Daoy (cell line): ENCODE measurements around the gene CNTF. TPM values are rescaled to one million over a fixed set of nuclear protein-coding genes. Genes with fewer than 3 reads are reported as not detected.
A peak's percentile ranks its signal among the peaks of the same experiment; 100 is the strongest.

Experiments
- DNase-seq: peaks from one replicate; pipeline ENCODE4 v3.0.0-alpha.2; 2015; ENCODE audit warnings: low read depth
- total RNA-seq: library from RNA; depleted of rRNA; stranded (reverse); fragments of >200 nt; shearing (Covaris generic); gene quantifications from 2 replicates; pipeline ENCODE4 v1.2.3, GENCODE V29; 2014; rRNA removed

The CNTF gene
- total RNA-seq, 1 experiment from 2014 or later = 1.8 TPM

- DNase-seq = no peak
Observed at GRCh38 chr11:58641803-58642581, 19.5 kb downstream of the CNTF start.

DNA sequence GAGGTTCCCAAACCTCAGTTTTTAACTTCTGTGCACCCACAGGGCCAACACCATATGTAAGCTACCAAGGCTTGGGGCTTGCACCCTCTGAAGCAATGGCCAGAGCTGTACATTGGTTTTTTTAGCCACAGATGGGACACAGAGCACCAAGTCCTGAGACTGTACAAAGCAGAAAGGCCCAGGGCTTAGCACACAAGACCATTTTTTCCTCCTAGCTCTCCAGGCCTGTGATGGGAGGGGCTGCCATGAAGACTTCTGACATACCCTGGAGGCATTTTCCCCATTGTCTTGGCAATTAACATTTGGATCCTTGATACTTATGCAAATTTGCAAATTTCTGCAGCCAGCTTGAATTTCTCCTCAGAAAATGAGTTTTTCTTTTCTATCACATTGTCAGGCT is 23.4 kb downstream of the CNTF start:
- DNase-seq = no peak

DNA sequence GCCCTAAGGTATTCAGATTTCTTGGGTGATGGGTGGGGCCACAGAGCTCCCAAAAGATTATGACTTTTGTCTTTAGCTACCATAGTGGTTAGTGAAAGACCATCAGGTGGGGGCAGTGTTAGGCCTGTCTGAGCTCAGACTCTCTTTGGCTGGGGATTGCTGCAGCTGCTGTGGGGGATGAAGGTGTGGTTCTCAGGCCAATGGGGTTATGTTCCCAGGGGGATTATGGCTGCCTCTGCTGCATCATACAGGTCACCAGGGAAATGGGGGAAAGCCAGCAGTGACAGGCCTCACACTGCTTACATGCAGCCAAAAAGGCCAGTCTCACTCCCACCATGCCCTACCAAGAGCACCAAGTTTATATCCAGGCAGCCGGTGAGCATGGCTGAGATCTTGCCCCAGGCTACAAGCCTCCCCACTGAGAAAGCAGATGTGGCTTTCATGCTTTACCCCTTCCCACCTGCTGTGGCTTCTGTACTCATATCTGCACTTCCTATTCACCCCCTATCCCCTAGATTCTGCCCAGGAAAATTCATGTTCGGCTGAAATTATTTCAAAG is 24.8 kb downstream of the CNTF start:
- no peak for DNase-seq

DNA sequence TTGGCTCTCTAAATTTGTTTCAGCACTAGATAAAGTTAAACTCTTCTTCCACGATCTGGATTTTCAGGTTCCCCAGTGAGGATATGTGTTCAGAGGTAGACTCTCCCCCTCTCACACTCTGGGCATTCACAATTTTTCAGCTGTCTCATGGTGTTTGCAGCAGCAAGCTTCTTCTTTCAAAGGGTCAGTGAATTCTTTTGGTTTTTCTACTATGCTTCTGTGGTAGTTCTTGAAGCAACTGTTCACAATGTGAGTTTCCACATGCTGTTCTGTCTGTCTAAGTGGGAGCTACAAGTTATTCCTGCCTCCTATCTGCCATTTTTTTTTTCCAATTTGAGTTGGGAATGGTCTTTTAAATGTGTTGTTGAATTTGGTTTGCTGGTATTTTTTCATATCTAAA is 25.4 kb downstream of the CNTF start:
- no peak for DNase-seq

DNA sequence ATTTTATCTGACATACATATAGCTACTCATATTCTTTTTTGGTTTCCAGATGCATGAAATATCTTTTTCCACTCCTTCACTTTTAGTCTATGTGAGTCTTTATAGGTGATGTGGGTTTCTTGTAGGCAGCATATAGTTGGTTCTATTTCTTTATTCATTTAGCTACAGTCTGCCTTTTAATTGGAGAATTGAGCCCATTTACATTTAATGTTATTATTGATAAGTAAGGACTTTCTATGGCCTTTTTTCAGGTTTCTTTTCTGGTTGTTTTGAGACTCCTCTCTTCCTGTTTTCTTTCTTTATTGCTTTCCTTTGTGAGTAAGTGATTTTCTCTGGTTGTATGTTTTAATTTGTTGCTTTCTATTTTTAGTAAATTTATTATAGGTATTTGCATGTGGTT is 27.2 kb downstream of the CNTF start:
- no peak for DNase-seq

GRCh38 chr11:58650496-58650895 is 28.0 kb downstream of the CNTF start:
- DNase-seq = no peak

GRCh38 chr11:58652726-58653280 is 30.3 kb downstream of the CNTF start:
- DNase-seq = no peak

DNA sequence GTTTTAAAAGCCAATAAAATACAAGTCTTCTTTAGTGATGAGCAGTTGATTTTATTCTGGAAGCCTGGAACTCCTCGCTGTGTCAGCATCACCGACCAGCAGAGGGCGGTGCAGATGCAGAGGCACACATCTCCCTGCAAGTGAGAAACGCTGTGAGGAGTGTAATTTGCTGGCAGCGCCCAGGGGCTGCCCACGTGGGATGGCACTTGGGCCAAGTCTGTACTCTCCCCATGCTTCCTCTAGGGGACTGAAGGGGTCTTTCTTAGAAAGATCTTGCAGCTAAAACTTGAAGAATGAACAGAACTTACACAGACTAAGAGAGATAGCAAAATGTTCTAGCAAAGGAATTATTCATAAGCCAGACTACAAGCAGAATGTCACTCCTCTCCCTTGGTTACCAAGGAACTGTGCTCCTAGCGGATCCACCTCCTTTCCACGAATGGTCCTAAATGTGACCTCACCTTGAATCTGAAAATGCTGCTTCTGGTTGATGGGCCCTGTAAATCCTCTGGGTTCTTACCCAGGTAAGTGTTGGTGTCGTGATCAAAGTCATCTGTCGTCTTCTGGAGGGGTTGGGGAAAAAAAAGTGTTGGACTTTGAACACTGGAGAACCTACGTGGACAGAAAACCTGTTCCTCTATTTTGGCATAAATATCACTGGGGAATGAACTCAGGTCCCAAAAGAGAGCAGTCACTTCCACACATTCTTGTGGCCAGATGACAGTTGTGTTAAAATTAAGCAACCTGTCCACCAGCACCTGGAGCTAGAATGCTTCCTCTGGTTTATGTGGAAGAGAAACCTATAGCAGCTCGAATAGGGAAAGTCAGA is 31.8 kb downstream of the CNTF start:
- peak; percentile 82 for DNase-seq

DNA sequence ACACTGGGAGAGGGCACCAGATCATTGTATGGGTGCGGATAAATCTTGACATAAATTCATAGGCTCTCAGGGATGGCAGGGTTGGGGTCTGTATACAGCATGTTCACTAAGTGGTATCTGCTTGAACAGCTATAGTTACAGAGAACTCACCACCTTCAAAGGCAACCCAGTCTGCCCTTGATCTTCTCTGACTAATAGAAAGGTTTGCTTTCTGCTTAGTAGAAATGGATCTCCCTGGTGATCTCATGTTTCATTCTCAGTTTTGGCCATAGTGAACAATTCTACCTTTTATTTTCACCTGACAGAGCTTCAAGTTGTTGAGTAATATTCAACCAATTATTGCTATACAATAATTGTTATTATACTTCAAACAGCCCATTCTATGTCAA is 32.4 kb downstream of the CNTF start:
- DNase-seq = no peak

DNA sequence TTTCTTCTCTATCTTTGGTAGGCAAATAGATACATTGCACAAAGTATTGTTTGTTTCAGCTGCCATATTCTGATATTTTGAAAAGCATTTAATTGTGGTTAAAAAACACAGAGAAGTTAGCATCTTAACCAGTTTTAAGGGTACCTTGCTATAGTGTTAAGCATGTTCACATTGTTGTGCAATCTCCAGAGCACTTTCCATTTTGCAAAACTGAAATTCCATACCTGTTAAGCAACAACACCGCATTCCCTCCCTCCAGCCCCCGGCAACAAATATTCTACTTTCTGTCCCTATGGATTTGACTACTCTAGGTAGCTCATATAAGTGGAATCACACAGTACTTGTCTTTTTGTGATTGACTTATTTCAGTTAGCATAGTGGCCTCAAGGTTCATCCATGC is 33.9 kb downstream of the CNTF start:
- no peak for DNase-seq

DNA sequence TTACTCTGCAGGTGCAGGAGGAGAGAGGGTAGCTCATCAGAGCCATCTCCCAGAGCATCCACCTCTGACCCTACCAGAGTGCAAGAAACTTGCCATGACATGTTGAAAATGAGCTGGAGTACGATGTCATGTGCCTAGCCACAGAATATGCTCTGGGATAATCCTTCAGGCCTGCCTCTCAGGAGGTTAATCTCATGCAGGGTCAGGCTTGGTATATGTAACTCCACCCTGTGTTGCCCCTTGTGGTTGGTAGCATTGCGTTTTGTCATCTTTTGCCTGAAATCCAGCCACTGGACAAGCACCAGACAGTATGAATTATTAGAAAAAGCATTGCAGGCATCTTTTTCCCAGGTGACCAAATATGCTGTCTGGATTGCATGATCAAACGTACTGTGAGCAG is 36.2 kb downstream of the CNTF start:
- no peak for DNase-seq

GRCh38 chr11:58659404-58659803 is 36.9 kb downstream of the CNTF start:
- peak; percentile 43 for DNase-seq

DNA sequence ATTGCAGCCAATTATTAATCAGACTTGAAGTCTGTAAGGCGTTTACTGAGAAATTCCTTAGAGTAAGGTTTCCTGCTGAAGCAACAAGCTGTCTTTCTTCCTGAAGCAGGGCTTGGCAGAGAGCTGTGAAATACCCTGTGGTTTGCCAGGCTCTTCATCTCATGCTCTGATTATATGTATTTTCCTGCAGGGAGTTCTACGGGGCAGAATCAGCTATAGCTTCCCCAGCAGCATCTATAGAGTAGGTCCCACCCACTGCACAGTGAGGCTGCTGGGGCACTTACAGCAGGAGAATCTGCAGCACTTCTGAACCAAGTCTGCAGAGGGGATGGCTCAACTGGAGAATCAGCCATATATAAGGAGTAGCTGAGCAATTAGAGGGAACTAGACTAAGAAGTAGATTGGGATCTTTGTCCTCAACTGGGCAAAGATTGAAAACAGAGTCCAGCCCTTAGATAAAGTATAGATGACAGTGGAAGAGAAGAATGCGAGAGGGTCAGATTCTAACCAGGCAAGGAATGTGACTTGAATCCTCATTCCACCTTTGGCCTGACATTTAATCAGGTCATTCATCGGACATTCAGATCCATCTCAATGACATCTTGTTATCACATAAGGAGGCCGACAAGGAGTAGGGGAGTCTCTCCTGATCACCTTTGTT is 37.6 kb downstream of the CNTF start:
- DNase-seq = no peak

DNA sequence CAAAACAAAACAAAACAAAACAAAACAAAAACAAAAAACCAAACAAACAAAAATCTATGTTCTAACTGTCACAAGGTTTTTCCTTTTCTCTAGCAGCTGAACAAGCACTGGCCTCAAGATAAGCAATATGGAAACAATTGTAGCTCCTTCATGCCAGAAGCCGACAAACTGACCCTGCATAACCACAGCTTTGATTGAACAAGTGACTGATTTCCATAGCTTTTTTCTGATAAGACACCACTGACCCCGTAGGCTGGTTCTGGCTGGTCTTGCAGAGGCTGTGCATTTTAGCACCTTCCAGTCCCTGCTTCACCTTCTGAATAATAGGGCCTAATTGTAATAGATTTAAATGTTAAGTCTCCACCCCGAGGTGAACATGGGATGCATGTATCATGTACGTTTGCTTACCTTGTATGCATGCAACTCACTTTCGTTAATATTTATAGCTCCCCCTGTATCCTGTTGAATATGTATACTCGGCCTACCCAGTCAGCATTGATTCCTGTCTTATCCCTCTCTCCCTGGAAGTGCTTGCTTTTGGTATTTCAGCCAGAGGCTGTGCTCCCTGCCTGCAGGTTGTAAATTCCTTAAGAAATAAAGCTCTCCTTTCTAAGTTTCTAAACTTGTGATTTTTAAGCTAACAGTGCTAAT is 49.6 kb downstream of the CNTF start:
- no peak for DNase-seq

DNA sequence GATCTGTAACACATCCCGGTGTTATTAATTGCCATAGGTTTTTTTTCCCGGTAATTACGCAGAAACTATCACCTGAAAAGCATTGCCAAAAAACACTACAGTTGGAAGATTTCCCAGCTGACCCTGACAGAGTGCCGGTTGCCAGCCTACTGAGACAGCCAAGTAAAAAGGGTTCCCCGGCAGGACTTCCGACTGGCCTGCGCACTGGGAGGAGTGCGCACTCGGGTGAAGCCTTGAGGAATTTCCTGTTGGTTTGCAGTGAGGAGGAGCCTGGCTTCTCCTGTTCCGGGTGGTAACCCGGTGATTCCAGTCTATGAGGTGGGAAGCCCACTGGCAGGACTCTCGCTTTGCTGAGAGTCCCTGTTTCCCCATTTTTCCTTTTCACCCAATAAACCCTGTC is 52.1 kb downstream of the CNTF start:
- DNase-seq = no peak

Other genes with a start within 250 kb of the CNTF start
- not detected in 2 replicates for gene OR5B3, start 215.8 kb upstream of the CNTF start, total RNA-seq
- not detected in 2 replicates for gene OR5B2, start 194.5 kb upstream of the CNTF start, total RNA-seq
- gene OR5B12, start 180.4 kb upstream of the CNTF start, total RNA-seq = not detected in 2 replicates
- not detected in 2 replicates for gene OR5B21, start 114.6 kb upstream of the CNTF start, total RNA-seq
- 94.8 and 132 TPM in 2 replicates for gene LPXN, start 46.8 kb upstream of the CNTF start, total RNA-seq
- 44.6 and 50.5 TPM in 2 replicates for gene ZFP91, start 43.6 kb upstream of the CNTF start, total RNA-seq
- not detected in 2 replicates for gene GLYAT, start 109.3 kb downstream of the CNTF start, total RNA-seq
- 0.17 and 0.92 TPM in 2 replicates for gene GLYATL2, start 222.0 kb downstream of the CNTF start, total RNA-seq